ENCODE results near the gene SPATA21. TPM values are rescaled to one million over a fixed set of nuclear protein-coding genes. Genes with fewer than 3 reads are reported as not detected.

Gene SPATA21
- total and polyA plus RNA-seq, 2 donors (not counting 3 experiments of a cell fraction or from before 2014, with no cell fraction given) = not detected

GRCh38 chr1:16351994-16352841 is 85.0 kb downstream of the SPATA21 start, which contains the start of gene FBXO42:
FBXO42 (minus strand) TSS chr1:16352480; CDS start chr1:16315418, 37,062 bp downstream.
- Histone ChIP-seq H3K9me3 (replicated peaks; ENCODE audit: control insufficient read depth, insufficient read depth, low read length) (no peaks in the 10 kb centered on the region), H3K4me3 (replicated peaks in 1 of 3; ENCODE audit: insufficient read depth in 1 of 3, low read depth in 1 of 3, low read length in 3 of 3) (peak within 1 kb of the TSS; percentile 66 to 88 (median 85)), H2AFZ (ENCODE audit: low read depth, low read length) (peak within 1 kb of the TSS; percentile 92), H3K79me2 (ENCODE audit: control insufficient read depth, insufficient read depth, low read length) (peaks cover 47% of the 10 kb centered on the region), H4K20me1 (replicated peaks; ENCODE audit: control insufficient read depth, extremely low read depth, insufficient read depth, low read length) (no peaks in the 10 kb centered on the region), H3K9me1 (replicated peaks; ENCODE audit: control insufficient read depth, extremely low read depth, insufficient read depth, low read length) (no peaks in the 10 kb centered on the region), H3K36me3 (ENCODE audit: control insufficient read depth in 2 of 2, extremely low read depth in 1 of 2, insufficient read depth in 2 of 2, low read length in 2 of 2) (no peaks in the 10 kb centered on the region), H3K4me2 (ENCODE audit: insufficient read depth, low read length) (peak within 1 kb of the TSS; percentile 99), H3K9ac (replicated peaks; ENCODE audit: extremely low read depth, insufficient read depth, low read length) (peak within 1 kb of the TSS; percentile 79), H3K27ac (ENCODE audit: insufficient read depth, low read depth, low read length) (peak within 1 kb of the TSS; percentile 86), H3K27me3 (ENCODE audit: control insufficient read depth in 2 of 2, insufficient read depth in 2 of 2, low read length in 2 of 2) (no peaks in the 10 kb centered on the region), H3K4me1 (ENCODE audit: control insufficient read depth, extremely low read depth, insufficient read depth, low read length) (peaks cover 26% of the 10 kb centered on the region)
- DNase-seq (ENCODE audit: low read depth, low spot score) (peak; percentile 96), FAIRE-seq (peak; percentile 66)
- POLR2A ChIA-PET = interaction anchor here (1.1 kb wide), 1 partner anchor 103 kb away, joined by 4 read pairs; no protein-coding TSS in a partner anchor
- intact Hi-C loops (cut with micrococcal nuclease) (loop anchor here (1.0 to 5.0 kb wide), 4 partner anchors 85 to 145 kb away; partner anchors contain the start of gene NECAP2), dilution Hi-C loops (cut with MboI; ENCODE audit: extremely low pct_ligation_motif_present, low sequenced_read_pairs) (no loop called here)
- no TSS peak for BruUV-seq (replicated peaks)
- CTCF ChIA-PET = interaction anchor here (0.5 to 6.3 kb wide), 11 partner anchors 11 to 531 kb away, joined by 3 to 76 read pairs (median 3); partner anchors contain the start of gene NECAP2
- no peak for TF ChIP-seq JUN (IDR thresholded peaks at IDR 0.05; ENCODE audit: borderline replicate concordance, insufficient read depth, insufficient read length, low read depth)
- TF ChIP-seq POLR2A (IDR thresholded peaks at IDR 0.05; ENCODE audit: low read depth, low read length) = peak; percentile 80
- TF ChIP-seq MAX (IDR thresholded peaks at IDR 0.05; ENCODE audit: insufficient read depth, insufficient read length) = peak; percentile 6
- TF ChIP-seq EZH2 (IDR thresholded peaks at IDR 0.05; ENCODE audit: borderline replicate concordance, low read depth, low read length, severe bottlenecking) = no peak
- TF ChIP-seq, protein P1, sequence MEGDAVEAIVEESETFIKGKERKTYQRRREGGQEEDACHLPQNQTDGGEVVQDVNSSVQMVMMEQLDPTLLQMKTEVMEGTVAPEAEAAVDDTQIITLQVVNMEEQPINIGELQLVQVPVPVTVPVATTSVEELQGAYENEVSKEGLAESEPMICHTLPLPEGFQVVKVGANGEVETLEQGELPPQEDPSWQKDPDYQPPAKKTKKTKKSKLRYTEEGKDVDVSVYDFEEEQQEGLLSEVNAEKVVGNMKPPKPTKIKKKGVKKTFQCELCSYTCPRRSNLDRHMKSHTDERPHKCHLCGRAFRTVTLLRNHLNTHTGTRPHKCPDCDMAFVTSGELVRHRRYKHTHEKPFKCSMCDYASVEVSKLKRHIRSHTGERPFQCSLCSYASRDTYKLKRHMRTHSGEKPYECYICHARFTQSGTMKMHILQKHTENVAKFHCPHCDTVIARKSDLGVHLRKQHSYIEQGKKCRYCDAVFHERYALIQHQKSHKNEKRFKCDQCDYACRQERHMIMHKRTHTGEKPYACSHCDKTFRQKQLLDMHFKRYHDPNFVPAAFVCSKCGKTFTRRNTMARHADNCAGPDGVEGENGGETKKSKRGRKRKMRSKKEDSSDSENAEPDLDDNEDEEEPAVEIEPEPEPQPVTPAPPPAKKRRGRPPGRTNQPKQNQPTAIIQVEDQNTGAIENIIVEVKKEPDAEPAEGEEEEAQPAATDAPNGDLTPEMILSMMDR (IDR thresholded peaks at IDR 0.05; ENCODE audit: extremely low read depth in 1 of 2, insufficient read depth in 1 of 2, low read depth in 1 of 2, low read length in 2 of 2) = peak; percentile 36 to 50
- TF ChIP-seq FOS (IDR thresholded peaks at IDR 0.05; ENCODE audit: borderline replicate concordance, insufficient read depth, low read length) = no peak
- TF ChIP-seq POLR2AphosphoS5 (IDR thresholded peaks at IDR 0.05; ENCODE audit: insufficient read depth, low read depth, low read length) = peak; percentile 87
